GM21825 (cell line): ENCODE results near the gene ARID4B.
"Not testable (repeated sequence)": the region's sequence is repeated elsewhere in the genome, so short reads cannot be mapped to it uniquely, and the experiment has no call there.

Source experiments
- ATAC-seq: cut with Tn5 transposase; IDR thresholded peaks from one replicate; pipeline ENCODE4 v1.9.1; 2021; ENCODE audit warnings: mild to moderate bottlenecking, moderate library complexity; ENCODE audit not compliant: unreplicated experiment

Gene ARID4B, protein sequence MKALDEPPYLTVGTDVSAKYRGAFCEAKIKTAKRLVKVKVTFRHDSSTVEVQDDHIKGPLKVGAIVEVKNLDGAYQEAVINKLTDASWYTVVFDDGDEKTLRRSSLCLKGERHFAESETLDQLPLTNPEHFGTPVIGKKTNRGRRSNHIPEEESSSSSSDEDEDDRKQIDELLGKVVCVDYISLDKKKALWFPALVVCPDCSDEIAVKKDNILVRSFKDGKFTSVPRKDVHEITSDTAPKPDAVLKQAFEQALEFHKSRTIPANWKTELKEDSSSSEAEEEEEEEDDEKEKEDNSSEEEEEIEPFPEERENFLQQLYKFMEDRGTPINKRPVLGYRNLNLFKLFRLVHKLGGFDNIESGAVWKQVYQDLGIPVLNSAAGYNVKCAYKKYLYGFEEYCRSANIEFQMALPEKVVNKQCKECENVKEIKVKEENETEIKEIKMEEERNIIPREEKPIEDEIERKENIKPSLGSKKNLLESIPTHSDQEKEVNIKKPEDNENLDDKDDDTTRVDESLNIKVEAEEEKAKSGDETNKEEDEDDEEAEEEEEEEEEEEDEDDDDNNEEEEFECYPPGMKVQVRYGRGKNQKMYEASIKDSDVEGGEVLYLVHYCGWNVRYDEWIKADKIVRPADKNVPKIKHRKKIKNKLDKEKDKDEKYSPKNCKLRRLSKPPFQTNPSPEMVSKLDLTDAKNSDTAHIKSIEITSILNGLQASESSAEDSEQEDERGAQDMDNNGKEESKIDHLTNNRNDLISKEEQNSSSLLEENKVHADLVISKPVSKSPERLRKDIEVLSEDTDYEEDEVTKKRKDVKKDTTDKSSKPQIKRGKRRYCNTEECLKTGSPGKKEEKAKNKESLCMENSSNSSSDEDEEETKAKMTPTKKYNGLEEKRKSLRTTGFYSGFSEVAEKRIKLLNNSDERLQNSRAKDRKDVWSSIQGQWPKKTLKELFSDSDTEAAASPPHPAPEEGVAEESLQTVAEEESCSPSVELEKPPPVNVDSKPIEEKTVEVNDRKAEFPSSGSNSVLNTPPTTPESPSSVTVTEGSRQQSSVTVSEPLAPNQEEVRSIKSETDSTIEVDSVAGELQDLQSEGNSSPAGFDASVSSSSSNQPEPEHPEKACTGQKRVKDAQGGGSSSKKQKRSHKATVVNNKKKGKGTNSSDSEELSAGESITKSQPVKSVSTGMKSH (N-terminal part only)

DNA sequence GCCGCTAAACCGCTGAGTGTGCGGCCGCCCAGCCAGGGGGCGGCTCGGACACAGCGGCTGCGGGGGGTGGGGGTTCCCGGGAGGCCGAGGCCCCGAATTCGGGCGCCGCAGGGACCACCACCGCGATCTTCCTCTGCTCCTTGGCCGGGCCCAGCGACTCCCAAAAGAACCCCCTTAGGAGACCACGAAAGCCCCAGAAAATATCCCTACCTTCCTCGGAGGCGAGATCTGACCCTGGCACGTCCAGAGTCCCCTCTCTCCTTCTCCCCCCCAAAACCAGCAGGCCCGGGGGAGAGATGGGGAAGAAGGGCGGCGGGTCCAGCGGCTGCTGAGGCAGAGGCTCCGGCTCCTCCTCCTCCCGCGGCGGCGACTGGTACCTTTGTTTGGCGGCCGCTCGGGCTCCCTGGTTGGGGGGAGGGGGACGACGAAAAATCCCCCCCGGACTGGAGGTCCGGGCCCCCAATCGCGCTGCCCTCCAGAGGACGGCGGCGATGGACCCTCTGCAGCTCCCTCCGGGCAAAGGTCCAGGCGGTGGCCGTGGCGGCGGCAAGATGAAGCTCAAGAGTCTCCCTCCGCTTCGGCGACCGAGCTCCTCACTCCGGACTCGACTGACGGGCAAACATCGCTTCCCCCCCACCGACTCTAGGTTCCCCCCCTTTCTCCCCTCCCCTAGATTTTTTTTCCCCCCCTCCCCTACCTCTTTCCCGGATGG, at the start of gene ARID4B:
ARID4B (minus strand) TSS at position 621 of the 712 bp plus-strand sequence. CDS start 1,260 bp downstream, outside the sequence.
- ATAC-seq: peak; percentile 7

DNA sequence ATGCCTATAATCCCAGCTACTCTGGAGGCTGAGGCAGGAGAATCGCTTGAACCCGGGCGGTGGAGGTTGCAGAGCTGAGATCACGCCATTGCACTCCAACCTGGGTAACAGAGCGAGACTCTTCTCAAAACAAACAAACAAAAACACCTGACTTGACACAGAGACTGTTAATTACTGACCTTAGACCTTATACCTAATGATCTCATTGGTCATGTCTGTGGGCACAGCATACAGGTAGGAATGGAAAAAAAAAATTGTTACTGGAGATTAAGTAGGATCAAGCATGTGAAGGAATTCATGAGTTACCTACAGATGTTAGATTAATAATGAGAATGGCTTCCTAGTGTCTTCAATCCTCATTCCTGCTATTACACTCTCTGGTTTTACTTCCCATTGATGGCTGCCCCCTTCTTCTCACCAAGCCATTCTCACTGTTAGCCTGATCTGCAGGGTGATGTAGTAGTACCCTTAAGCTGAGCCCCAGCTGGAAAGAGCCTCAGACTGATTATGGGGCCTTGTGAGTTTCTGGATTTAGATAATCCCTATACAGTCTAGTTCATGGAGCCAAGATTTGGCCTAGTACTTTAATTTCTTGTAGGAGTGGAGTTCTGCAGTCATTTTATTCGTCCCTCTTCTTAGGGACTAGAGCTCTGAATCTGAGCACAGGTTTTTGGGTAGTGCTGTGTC, 48.1 kb upstream of the ARID4B start:
- no peak for ATAC-seq

DNA sequence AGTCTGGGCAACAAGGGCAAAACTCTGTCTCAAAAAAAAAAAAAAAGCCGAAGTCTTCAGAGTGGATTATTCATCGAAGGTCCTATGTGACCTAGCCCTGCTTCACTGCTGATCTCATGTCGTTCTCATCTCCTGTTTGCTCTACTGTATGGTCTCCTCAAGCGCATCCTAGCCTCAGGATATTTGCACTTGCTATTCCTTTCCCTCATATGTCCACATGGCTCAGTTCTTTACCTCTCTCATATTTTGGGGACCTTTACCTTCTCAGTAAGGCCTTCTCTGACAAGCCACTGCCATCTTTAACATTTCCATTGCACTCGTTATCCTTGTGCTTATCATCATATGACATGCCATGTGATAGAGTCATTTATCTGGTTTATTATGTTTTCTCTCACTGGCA, 41.8 kb upstream of the ARID4B start:
- no peak for ATAC-seq

GRCh38 chr1:235368428-235368827, 40.4 kb upstream of the ARID4B start:
- ATAC-seq: no peak

GRCh38 chr1:235367000-235367908, 39.3 kb upstream of the ARID4B start, which contains the start of gene TBCE:
Gene TBCE (plus strand): TSS chr1:235367427. CDS start chr1:235380050, 12,623 bp downstream.
- peak; percentile 100 for ATAC-seq

DNA sequence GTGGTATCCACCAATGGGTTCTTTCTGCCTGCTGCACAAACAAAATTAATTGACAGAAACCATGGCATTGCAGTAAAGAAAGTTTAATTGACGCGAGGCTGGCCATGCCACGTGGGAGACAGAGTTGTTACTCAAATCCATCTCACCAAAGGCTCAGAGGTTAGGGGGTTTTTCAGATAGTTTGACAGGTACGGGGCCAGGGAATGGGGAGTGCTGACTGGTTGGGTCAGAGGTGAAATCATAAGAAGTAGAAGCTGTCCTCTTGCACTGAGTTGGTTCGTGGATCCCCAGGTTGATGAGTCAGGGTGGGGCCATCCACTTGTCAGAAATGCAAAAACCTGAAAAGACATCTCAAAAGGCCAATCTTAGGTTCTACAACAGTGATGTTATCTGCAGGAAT, 38.3 kb upstream of the ARID4B start:
- no peak for ATAC-seq

DNA sequence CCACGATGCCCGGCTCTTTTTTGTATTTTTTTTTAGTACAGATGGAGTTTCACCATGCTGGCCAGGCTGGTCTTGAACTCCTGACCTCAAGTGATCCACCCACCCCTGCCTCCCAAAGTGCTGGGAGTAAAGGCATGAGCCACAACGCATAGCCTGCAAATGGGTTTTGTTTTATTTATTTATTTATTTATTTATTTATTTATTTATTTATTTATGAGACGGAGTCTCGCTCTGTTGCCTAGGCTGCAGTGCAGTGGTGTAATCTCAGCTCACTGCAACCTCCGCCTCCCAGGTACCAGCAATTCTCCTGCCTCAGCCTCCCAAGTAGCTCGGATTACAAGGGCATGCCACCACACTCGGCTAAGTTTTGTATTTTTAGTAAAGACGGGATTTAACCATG, 36.2 kb upstream of the ARID4B start:
- not testable (repeated sequence) for ATAC-seq

GRCh38 chr1:235358899-235359298, 30.9 kb upstream of the ARID4B start:
- ATAC-seq: no peak

DNA sequence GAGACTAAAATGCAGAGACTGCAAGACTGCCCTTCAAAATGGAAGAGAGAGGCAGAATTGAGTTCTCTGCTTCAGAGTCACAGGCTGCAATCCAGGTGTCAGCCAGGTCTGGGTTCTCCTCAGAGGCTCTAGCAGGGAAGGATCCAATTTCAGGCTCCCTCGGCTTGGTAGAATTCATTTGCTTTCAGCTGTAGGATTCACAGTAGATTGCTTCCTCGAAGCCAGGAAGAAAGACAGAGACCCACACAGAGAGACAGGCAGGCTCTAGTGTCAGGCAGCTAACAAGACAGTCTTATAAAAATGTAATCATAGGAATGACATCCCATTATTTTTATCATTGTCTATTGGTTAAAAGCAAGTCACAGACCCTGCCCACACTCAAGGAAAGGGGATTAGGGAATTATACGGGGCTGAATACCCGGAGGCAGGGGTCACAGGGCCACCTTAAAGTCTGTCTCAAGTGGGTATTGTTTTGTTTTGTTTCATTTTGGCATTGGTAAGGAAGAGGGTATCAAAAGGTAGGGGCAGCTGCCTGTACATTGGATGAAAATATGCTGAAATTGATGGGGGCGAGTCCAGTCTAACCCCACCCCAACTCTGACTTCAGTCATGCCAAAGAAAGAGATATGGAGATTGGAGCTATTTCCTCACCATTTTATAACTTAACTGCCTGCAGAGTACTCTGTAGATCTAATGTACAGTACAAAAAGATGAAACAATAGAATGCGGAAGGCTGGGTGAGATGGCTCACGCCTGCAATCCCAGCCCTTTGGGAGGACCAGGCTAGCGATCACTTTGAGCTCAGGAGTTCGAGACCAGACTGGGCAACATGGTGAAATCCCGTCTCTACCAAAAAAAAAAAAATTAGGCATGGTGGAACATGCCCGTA, 29.8 kb upstream of the ARID4B start:
- ATAC-seq: no peak

GRCh38 chr1:235351898-235352297, 23.9 kb upstream of the ARID4B start:
- ATAC-seq: no peak

DNA sequence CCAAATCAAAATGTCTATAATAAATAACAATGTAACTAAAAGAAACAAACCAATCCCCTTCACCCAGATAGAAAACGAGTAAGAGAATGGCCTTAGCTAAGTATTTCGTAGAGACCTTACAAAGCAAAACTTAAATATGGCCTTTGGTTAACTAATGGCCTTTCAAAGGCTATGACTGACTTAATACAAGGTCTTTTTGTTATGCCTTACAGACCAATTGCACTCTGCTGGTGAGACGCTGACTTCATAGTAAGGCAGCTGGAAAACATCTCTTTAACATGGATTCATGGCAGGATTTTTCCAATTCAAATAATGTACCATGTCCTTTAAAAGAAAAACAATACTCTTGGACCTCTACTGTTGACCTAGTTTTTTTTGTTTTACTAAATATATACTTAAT, 23.5 kb upstream of the ARID4B start:
- no peak for ATAC-seq

GRCh38 chr1:235343726-235344125, 15.7 kb upstream of the ARID4B start:
- ATAC-seq: no peak

GRCh38 chr1:235342471-235342870, 14.5 kb upstream of the ARID4B start:
- ATAC-seq: no peak

GRCh38 chr1:235342039-235342438, 14.1 kb upstream of the ARID4B start:
- ATAC-seq: no peak

DNA sequence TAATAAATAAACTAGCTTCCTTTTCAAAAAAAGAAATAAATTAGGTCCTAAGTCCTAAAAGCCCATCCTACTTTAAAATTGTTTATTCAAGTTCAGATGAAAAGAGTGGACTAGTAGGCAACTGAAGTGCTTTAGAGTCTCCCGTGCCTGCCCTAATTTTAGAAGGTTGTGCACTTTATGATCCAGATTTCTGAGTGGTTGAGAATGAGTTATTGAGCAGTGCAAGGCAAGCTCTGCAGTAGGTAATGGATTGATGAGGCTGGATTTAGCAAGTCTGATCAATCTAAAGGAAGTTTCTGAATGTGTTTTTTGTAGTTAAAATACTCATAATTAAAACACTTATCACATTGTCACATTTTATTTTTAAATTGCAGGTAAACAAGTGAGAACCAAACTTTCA, 13.4 kb upstream of the ARID4B start:
- no peak for ATAC-seq

DNA sequence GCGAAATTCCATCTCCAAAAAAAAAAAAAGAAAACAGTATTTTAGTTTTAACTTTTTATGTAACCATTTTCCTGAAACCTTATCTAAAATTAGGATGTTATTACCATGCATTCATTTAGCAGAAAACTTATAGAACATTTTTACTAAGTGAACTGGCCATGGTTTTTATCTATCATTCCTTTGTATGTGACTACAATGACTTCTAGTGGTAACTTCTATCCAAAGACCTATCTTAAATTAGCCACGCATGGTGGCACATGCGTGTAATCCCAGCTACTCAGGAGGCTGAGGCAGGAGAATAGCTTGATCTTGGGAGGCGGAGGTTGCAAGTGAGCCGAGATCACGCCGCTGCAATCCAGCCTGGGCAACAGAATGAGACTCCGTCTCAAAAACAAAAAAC, 11.8 kb upstream of the ARID4B start:
- ATAC-seq: no peak

- ATAC-seq: no peak
Measured at GRCh38 chr1:235336903-235337302, 8.9 kb upstream of the ARID4B start.

DNA sequence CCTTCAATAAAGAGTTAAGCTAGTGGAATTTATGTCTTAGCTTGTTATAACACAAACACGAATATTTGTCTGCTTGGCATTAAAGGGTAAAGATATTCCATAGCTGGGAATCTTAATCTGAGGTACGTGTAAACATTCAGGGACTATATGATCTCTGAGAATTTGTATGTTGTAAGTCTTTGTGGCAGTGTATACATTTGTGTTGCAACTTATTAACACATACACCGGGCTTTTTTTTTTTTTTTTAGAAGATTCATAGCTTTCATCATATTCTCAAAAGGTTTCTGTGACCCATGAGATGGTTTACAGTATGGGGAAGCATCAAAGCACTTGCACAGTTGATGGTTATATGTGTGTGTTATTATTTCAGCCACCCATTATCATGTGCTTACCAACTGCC, 3.4 kb upstream of the ARID4B start:
- ATAC-seq: no peak
